GM12878 (cell line): ENCODE data around the gene OR2F2. TPM values are rescaled to one million over a fixed set of nuclear protein-coding genes. Genes with fewer than 3 reads are reported as not detected.
A peak's percentile ranks its signal among the peaks of the same experiment; 100 is the strongest.

Source experiments
- ATAC-seq: fragments of 200-7000 bp; cut with Tn5 transposase; 3 replicates; pipeline ENCODE4 v1.9.1; 2020; ENCODE audit warnings: mild to moderate bottlenecking, moderate library complexity
- BruUV-seq: library from RNA; stranded (reverse); fragments of 400-500 nt; replicated peaks from 2 replicates; lab custom pipeline; 2021; lab: Mats Ljungman, UMichigan
- CTCF ChIA-PET: fragments of 300-600 bp; sonication (Branson Sonifier 250); formaldehyde crosslinking; extraction: SDS; loops from one replicate; lab custom pipeline; 2021; ENCODE audit warnings: inconsistent platforms; lab: Yijun Ruan, JAX
- POLR2A ChIA-PET: fragments of 350-600 bp; formaldehyde crosslinking; extraction: SDS; loops from one replicate; lab custom pipeline; 2021; ENCODE audit warnings: inconsistent platforms; lab: Charles Lee
- RAD21 ChIA-PET: fragments of 300-600 bp; sonication (Branson Sonifier 250); formaldehyde crosslinking; loops from one replicate; lab custom pipeline; 2023; ENCODE audit warnings: antibody characterized with exemption; ENCODE audit not compliant: unreplicated experiment; lab: Charles Lee
- SMC1A ChIA-PET: fragments of 300-600 bp; sonication (Branson Sonifier 250); formaldehyde crosslinking; loops from one replicate; lab custom pipeline; 2023; ENCODE audit not compliant: unreplicated experiment, uncharacterized antibody; lab: Charles Lee
- DNase-seq: peaks from one replicate; pipeline ENCODE4 v3.0.0-alpha.2; 2011; ENCODE audit warnings: low read depth, low spot score
- FAIRE-seq: peaks from 3 replicates; lab custom pipeline; 2011; peaks lifted over from hg19 to GRCh38; lab: Jason Lieb, UNC
- H2AFZ ChIP-seq: 2 replicates; pipeline ENCODE4 v1.6.0; 2011; ENCODE audit warnings: low read depth, low read length, control low read depth; ENCODE audit not compliant: control insufficient read depth
- H3K27ac ChIP-seq: 2 replicates; pipeline ENCODE4 v1.5.1; 2011; ENCODE audit warnings: control low read depth; ENCODE audit not compliant: control insufficient read depth, insufficient read depth
- H3K27me3 ChIP-seq, 2 experiments: replicated peaks in 1 of 2; 2 replicates each; pipeline versions ENCODE4 v1.6.0 to v1.6.1; 2011; ENCODE audit warnings: low read length in 1 of 2; ENCODE audit not compliant: control insufficient read depth in 2 of 2, insufficient read depth in 2 of 2
- H3K36me3 ChIP-seq, 2 experiments: 2 replicates each; pipeline ENCODE4 v1.5.1; 2011; ENCODE audit warnings: low read length in 1 of 2; ENCODE audit not compliant: control insufficient read depth in 2 of 2, insufficient read depth in 2 of 2
- H3K4me1 ChIP-seq: 2 replicates; pipeline ENCODE4 v1.6.1; 2011; ENCODE audit warnings: mild to moderate bottlenecking, low read length, moderate library complexity, mixed read lengths; ENCODE audit not compliant: control insufficient read depth, insufficient read depth
- H3K4me2 ChIP-seq: 2 replicates; pipeline ENCODE4 v1.6.0; 2011; ENCODE audit warnings: control low read depth; ENCODE audit not compliant: control insufficient read depth, insufficient read depth
- H3K4me3 ChIP-seq: fragments of 200-600 bp; sonication (generic); 2 replicates; pipeline ENCODE4 v1.5.1; 2016
- H3K79me2 ChIP-seq: 2 replicates; pipeline ENCODE4 v1.6.0; 2011; ENCODE audit warnings: low read length; ENCODE audit not compliant: control insufficient read depth, insufficient read depth
- H3K9ac ChIP-seq: 2 replicates; pipeline ENCODE4 v1.8.0; 2011; ENCODE audit warnings: low read length, control low read depth, mixed read lengths; ENCODE audit not compliant: control insufficient read depth, insufficient read depth
- H3K9me3 ChIP-seq: replicated peaks from 3 replicates; pipeline ENCODE4 v1.5.1; 2011; ENCODE audit warnings: mild to moderate bottlenecking, low read length; ENCODE audit not compliant: control insufficient read depth, insufficient read depth
- H4K20me1 ChIP-seq: 2 replicates; pipeline ENCODE4 v1.6.0; 2011; ENCODE audit not compliant: control insufficient read depth, insufficient read depth
- BHLHE40 ChIP-seq, 2 experiments: fragments of 450-650 bp in 1 of 2; IDR thresholded peaks; 2 replicates each; pipeline ENCODE4 v1.6.1; 2011 to 2017; ENCODE audit warnings: low read depth in 2 of 2, borderline replicate concordance in 1 of 2, improper control_type of control experiment in 1 of 2, low read length in 1 of 2, mild to moderate bottlenecking in 1 of 2
- BMI1 ChIP-seq: fragments of 450-650 bp; IDR thresholded peaks from 2 replicates; pipeline ENCODE4 v1.6.1; 2016; ENCODE audit warnings: mild to moderate bottlenecking, moderate library complexity, borderline replicate concordance
- EGR1 ChIP-seq, 2 experiments: IDR thresholded peaks; 1 replicate in 1 of 2; 2 replicates in 1 of 2; pipeline ENCODE4 v1.6.1; 2011 to 2012; ENCODE audit warnings: low read depth in 2 of 2, low read length in 2 of 2, borderline replicate concordance in 1 of 2, mild to moderate bottlenecking in 1 of 2, moderate library complexity in 1 of 2
- ETV6 ChIP-seq, 2 experiments: fragments of 450-650 bp in 1 of 2; IDR thresholded peaks in 1 of 2; conservative IDR thresholded peaks in 1 of 2; 2 replicates each; pipeline ENCODE4 v1.6.1; 2014; ENCODE audit warnings: antibody characterized with exemption in 1 of 2, borderline replicate concordance in 1 of 2, low read depth in 1 of 2, mild to moderate bottlenecking in 1 of 2, moderate library complexity in 1 of 2
- FOXK2 ChIP-seq: fragments of 450-650 bp; IDR thresholded peaks from 2 replicates; pipeline ENCODE4 v1.6.1; 2017; ENCODE audit warnings: mild to moderate bottlenecking, moderate library complexity
- FOXM1 ChIP-seq: IDR thresholded peaks from 2 replicates; pipeline ENCODE4 v1.6.1; 2012; ENCODE audit warnings: low read depth, mild to moderate bottlenecking, inconsistent platforms, low read length, moderate library complexity
- PAX8 ChIP-seq: fragments of 450-650 bp; IDR thresholded peaks from 2 replicates; pipeline ENCODE4 v1.6.1; 2017; ENCODE audit warnings: mild to moderate bottlenecking, moderate library complexity
- SREBF1 ChIP-seq: IDR thresholded peaks from 2 replicates; pipeline ENCODE4 v1.6.1; 2012; ENCODE audit warnings: mild to moderate bottlenecking, low read length
- WRNIP1 ChIP-seq: IDR thresholded peaks from 2 replicates; pipeline ENCODE4 v1.6.1; 2011; ENCODE audit warnings: low read depth, low read length, improper control_type of control experiment, borderline replicate concordance
- ZBED1 ChIP-seq: IDR thresholded peaks from 2 replicates; pipeline ENCODE4 v1.6.1; 2016; ENCODE audit warnings: borderline replicate concordance
- ZNF622 ChIP-seq: fragments of 450-650 bp; IDR thresholded peaks from 2 replicates; pipeline ENCODE4 v1.6.1; 2017; ENCODE audit warnings: mild to moderate bottlenecking, inconsistent platforms
- WGBS: methylation state at CpG from one replicate; pipeline ENCODE4 v1.1.6; 2016; ENCODE audit warnings: low lambda C conversion rate; ENCODE audit not compliant: insufficient replicate concordance, insufficient coverage; ENCODE audit errors: missing lambda C conversion rate; 5-methylcytosine and 5-hydroxymethylcytosine counted together
- in situ Hi-C: fragments of 300-500 bp; cut with MboI; formaldehyde crosslinking; loops from 9 replicates; pipeline ENCODE4 v1.14.3; 2018; ENCODE audit warnings: mixed read lengths
- intact Hi-C: fragments of 100-400 bp; cut with micrococcal nuclease; formaldehyde crosslinking; loops from one replicate; pipeline ENCODE4 v1.14.2; 2022; ENCODE audit not compliant: unreplicated experiment
- polyA plus RNA-seq, 11 experiments: library from polyadenylated mRNA; depleted of rRNA in 4 of 11; unstranded in 6 of 11; stranded (reverse) in 5 of 11; fragments of >200 nt; fragmentation: Nextera tagmentation in 4 of 11; fragmentation: Illumina TruSeq in 1 of 11; extraction: Ambion mirVana in 4 of 11; extraction: Trizol in 1 of 11; gene quantifications; 1 replicate in 1 of 11; 2 replicates in 10 of 11; pipeline versions ENCODE4 v1.2.1 to v1.2.3, GENCODE V29; 2011 to 2016; ENCODE audit warnings: inconsistent platforms in 2 of 11, missing spikeins in 2 of 11, low read depth in 1 of 11
- total RNA-seq, 4 experiments: library from RNA; depleted of rRNA in 3 of 4; stranded (reverse); fragments of >200 nt in 3 of 4; fragmentation: Illumina TruSeq in 1 of 4; extraction: Trizol in 1 of 4; gene quantifications; 2 replicates each; pipeline versions ENCODE4 v1.2.1 to v1.2.3, GENCODE V29; 2013 to 2021
- TF ChIP-seq, protein P1 (sequence below): IDR thresholded peaks from 2 replicates; pipeline ENCODE4 v1.6.1; 2011; ENCODE audit warnings: low read depth, mild to moderate bottlenecking, low read length, moderate library complexity, borderline replicate concordance; ENCODE audit errors: extremely low read depth
- TF ChIP-seq, protein P2 (sequence below): fragments of 450-650 bp; formaldehyde crosslinking; IDR thresholded peaks from 2 replicates; pipeline ENCODE4 v1.4.0; 2022; ENCODE audit warnings: mild to moderate bottlenecking, moderate library complexity
- TF ChIP-seq, protein P3 (sequence below): IDR thresholded peaks from 2 replicates; pipeline ENCODE4 v1.6.1; 2011; ENCODE audit warnings: borderline replicate concordance, low read depth, mild to moderate bottlenecking, moderate library complexity, mixed read lengths, low read length; ENCODE audit not compliant: insufficient read depth; ENCODE audit errors: extremely low read length
- TF ChIP-seq, protein P4 (sequence below): fragments of 450-650 bp; IDR thresholded peaks from 2 replicates; pipeline ENCODE4 v1.6.1; 2017; ENCODE audit warnings: mild to moderate bottlenecking, moderate library complexity

Gene OR2F2
- total and polyA plus RNA-seq, 10 of the 15 experiments (the other 5 are each of a cell fraction or from before 2014, with no cell fraction given) = not detected

DNA sequence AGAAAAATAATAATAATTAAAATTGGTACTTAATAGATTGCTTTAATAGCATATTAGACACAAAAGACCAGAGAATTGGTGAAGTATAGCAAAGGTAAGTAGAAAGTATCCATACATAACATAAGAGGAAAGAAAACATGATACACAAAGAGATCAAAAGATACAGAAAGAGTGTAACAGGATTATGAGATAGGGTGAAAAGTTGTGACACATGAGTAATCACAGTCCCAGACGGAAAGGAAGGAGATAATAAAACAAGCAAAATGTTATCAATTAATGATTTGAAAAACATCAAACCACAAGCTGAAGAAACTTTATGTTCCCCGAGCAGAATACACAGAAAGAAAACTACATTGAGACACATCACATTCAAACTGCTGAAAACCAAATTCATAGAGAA lies 43.6 kb upstream of the OR2F2 start:
- no peak overlapping the region for H3K4me3 ChIP-seq
- ChIA-PET RAD21 (interaction anchor here (1.9 kb wide), 1 partner anchor 10 kb away, joined by 12 read pairs; the partner anchor contains the start of gene TCAF1), POLR2A (interaction anchor here (1.6 to 3.3 kb wide), 2 partner anchors 8 to 10 kb away, joined by 7 to 14 read pairs; partner anchors contain the start of gene TCAF1), SMC1A (interaction anchor here (1.2 to 2.4 kb wide), 3 partner anchors 10 to 155 kb away, joined by 4 to 14 read pairs (median 13); partner anchors contain the start of gene TCAF1), CTCF (interaction anchor here (1.1 to 7.0 kb wide), 2 partner anchors 10 to 651 kb away, joined by 3 to 65 read pairs; partner anchors contain the start of gene TCAF1)
- H3K27me3 ChIP-seq = no peaks in the 10 kb centered on the region
- H3K79me2 ChIP-seq = no peaks in the 10 kb centered on the region
- H3K9ac ChIP-seq = no peak overlapping the region
- no TSS peak for BruUV-seq
- no peak overlapping the region for H3K27ac ChIP-seq
- ATAC-seq (no peak), DNase-seq (no peak), FAIRE-seq (peak; percentile 84)
- H3K4me1 ChIP-seq = peaks cover under 1% of the 10 kb centered on the region; the same call in 1 of the 2 replicates
- H4K20me1 ChIP-seq = no peaks in the 10 kb centered on the region
- TF ChIP-seq, protein P1, sequence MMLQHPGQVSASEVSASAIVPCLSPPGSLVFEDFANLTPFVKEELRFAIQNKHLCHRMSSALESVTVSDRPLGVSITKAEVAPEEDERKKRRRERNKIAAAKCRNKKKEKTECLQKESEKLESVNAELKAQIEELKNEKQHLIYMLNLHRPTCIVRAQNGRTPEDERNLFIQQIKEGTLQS = no peak
- TF ChIP-seq FOXK2 (no peak), ZNF622 (no peak), PAX8 (no peak), WRNIP1 (no peak), ZBED1 (no peak), BHLHE40 (IDR thresholded peaks at IDR 0.05; ENCODE audit: borderline replicate concordance in 1 of 2, low read depth in 2 of 2, low read length in 1 of 2) (no peak), EGR1 (IDR thresholded peaks at IDR 0.05; ENCODE audit: borderline replicate concordance in 1 of 2, low read depth in 2 of 2, low read length in 2 of 2) (no peak), SREBF1 (no peak), BMI1 (no peak), FOXM1 (no peak), ETV6 (conservative IDR thresholded peaks at IDR 0.05 in 1 of 2, IDR thresholded peaks at IDR 0.05 in 1 of 2; ENCODE audit: borderline replicate concordance in 1 of 2, low read depth in 1 of 2) (no peak)
- TF ChIP-seq, protein P2, sequence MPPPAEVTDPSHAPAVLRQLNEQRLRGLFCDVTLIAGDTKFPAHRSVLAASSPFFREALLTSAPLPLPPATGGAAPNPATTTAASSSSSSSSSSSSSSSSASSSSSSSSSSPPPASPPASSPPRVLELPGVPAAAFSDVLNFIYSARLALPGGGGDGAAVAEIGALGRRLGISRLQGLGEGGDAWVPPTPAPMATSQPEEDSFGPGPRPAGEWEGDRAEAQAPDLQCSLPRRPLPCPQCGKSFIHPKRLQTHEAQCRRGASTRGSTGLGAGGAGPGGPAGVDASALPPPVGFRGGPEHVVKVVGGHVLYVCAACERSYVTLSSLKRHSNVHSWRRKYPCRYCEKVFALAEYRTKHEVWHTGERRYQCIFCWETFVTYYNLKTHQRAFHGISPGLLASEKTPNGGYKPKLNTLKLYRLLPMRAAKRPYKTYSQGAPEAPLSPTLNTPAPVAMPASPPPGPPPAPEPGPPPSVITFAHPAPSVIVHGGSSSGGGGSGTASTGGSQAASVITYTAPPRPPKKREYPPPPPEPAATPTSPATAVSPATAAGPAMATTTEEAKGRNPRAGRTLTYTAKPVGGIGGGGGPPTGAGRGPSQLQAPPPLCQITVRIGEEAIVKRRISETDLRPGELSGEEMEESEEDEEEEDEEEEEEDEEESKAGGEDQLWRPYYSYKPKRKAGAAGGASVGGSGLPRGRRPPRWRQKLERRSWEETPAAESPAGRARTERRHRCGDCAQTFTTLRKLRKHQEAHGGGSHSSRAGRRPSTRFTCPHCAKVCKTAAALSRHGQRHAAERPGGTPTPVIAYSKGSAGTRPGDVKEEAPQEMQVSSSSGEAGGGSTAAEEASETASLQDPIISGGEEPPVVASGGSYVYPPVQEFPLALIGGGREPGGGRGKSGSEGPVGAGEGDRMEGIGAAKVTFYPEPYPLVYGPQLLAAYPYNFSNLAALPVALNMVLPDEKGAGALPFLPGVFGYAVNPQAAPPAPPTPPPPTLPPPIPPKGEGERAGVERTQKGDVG = no peak
- TF ChIP-seq, protein P3, sequence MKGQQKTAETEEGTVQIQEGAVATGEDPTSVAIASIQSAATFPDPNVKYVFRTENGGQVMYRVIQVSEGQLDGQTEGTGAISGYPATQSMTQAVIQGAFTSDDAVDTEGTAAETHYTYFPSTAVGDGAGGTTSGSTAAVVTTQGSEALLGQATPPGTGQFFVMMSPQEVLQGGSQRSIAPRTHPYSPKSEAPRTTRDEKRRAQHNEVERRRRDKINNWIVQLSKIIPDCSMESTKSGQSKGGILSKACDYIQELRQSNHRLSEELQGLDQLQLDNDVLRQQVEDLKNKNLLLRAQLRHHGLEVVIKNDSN = no peak
- TF ChIP-seq, protein P4, sequence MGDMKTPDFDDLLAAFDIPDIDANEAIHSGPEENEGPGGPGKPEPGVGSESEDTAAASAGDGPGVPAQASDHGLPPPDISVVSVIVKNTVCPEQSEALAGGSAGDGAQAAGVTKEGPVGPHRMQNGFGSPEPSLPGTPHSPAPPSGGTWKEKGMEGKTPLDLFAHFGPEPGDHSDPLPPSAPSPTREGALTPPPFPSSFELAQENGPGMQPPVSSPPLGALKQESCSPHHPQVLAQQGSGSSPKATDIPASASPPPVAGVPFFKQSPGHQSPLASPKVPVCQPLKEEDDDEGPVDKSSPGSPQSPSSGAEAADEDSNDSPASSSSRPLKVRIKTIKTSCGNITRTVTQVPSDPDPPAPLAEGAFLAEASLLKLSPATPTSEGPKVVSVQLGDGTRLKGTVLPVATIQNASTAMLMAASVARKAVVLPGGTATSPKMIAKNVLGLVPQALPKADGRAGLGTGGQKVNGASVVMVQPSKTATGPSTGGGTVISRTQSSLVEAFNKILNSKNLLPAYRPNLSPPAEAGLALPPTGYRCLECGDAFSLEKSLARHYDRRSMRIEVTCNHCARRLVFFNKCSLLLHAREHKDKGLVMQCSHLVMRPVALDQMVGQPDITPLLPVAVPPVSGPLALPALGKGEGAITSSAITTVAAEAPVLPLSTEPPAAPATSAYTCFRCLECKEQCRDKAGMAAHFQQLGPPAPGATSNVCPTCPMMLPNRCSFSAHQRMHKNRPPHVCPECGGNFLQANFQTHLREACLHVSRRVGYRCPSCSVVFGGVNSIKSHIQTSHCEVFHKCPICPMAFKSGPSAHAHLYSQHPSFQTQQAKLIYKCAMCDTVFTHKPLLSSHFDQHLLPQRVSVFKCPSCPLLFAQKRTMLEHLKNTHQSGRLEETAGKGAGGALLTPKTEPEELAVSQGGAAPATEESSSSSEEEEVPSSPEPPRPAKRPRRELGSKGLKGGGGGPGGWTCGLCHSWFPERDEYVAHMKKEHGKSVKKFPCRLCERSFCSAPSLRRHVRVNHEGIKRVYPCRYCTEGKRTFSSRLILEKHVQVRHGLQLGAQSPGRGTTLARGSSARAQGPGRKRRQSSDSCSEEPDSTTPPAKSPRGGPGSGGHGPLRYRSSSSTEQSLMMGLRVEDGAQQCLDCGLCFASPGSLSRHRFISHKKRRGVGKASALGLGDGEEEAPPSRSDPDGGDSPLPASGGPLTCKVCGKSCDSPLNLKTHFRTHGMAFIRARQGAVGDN = no peak
- in situ Hi-C loops = no loop called here
- H3K36me3 ChIP-seq = no peaks in the 10 kb centered on the region
- WGBS = 75% methylated on average over 2 of the region's 2 CpGs
- H3K4me2 ChIP-seq = no peak overlapping the region
- intact Hi-C loops = no loop called here
- no peaks in the 10 kb centered on the region; the same call in 2 of the 3 replicates for H3K9me3 ChIP-seq
- H2AFZ ChIP-seq = no peak overlapping the region
